A549 (cell line): ENCODE measurements around the gene IFNA14. TPM values are rescaled to one million over a fixed set of nuclear protein-coding genes. Genes with fewer than 3 reads are reported as not detected.

ENCODE experiments used
- ATAC-seq, 2 experiments: fragments of 200-7000 bp in 1 of 2; fragments of >200 bp in 1 of 2; cut with Nextera tagmentation in 1 of 2; cut with Tn5 transposase in 1 of 2; 3 replicates each; pipeline versions ENCODE4 v1.8.0 to v1.9.1; 2018 to 2020; ENCODE audit warnings: mild to moderate bottlenecking in 1 of 2, moderate library complexity in 1 of 2
- CTCF ChIA-PET: fragments of 300-600 bp; sonication (Branson Sonifier 250); formaldehyde crosslinking; extraction: SDS; loops from one replicate; lab custom pipeline; 2021; ENCODE audit warnings: antibody characterized with exemption, inconsistent platforms; lab: Yijun Ruan, JAX
- POLR2A ChIA-PET: fragments of 350-600 bp; formaldehyde crosslinking; extraction: SDS; loops from one replicate; lab custom pipeline; 2021; ENCODE audit warnings: antibody characterized with exemption, inconsistent platforms; lab: Yijun Ruan, JAX
- DNase-seq, 2 experiments: peaks; one replicate each; pipeline versions ENCODE4 v3.0.0 to v3.0.0-alpha.2; 2011 to 2016; ENCODE audit warnings: low read depth in 1 of 2, low spot score in 1 of 2
- FAIRE-seq: peaks from 2 replicates; lab custom pipeline; 2011; peaks lifted over from hg19 to GRCh38; lab: Jason Lieb, UNC
- H3K27ac ChIP-seq, 2 experiments: fragments of >200 bp; sonication (Bioruptor Twin); formaldehyde crosslinking; 3 replicates each; pipeline ENCODE4 v1.5.1; 2016 to 2017
- H3K4me1 ChIP-seq: fragments of >200 bp; sonication (Bioruptor Twin); formaldehyde crosslinking; 3 replicates; pipeline ENCODE4 v1.6.1; 2016
- H3K4me2 ChIP-seq: fragments of >200 bp; sonication (Bioruptor Twin); formaldehyde crosslinking; 3 replicates; pipeline ENCODE4 v1.6.1; 2016
- H3K4me3 ChIP-seq: fragments of >200 bp; sonication (Bioruptor Twin); formaldehyde crosslinking; 3 replicates; pipeline ENCODE4 v1.5.1; 2016
- H3K9me3 ChIP-seq: fragments of >200 bp; sonication (Bioruptor Twin); formaldehyde crosslinking; 3 replicates; pipeline ENCODE4 v1.6.1; 2016
- CBX2 ChIP-seq: fragments of 200-600 bp; sonication (generic); IDR thresholded peaks from 2 replicates; pipeline ENCODE4 v1.6.1; 2016; ENCODE audit warnings: low read depth, mild to moderate bottlenecking, borderline replicate concordance
- CBX8 ChIP-seq: fragments of 200-600 bp; sonication (generic); IDR thresholded peaks from 2 replicates; pipeline ENCODE4 v1.6.1; 2016
- FOXS1 ChIP-seq: fragments of 250-450 bp; sonication (Bioruptor Pico); IDR thresholded peaks from 2 replicates; pipeline ENCODE4 v1.5.0; 2020; ENCODE audit warnings: mild to moderate bottlenecking, moderate library complexity
- GATA3 ChIP-seq: IDR thresholded peaks from 2 replicates; pipeline ENCODE4 v1.6.1; 2012; ENCODE audit warnings: borderline replicate concordance
- HDAC2 ChIP-seq: fragments of 200-600 bp; sonication (generic); IDR thresholded peaks from 2 replicates; pipeline ENCODE4 v1.6.1; 2016
- HOXA7 ChIP-seq: fragments of 250-450 bp; sonication (Bioruptor Pico); IDR thresholded peaks from 2 replicates; pipeline ENCODE4 v1.5.0; 2020; ENCODE audit warnings: mild to moderate bottlenecking, moderate library complexity
- JUN ChIP-seq, 2 experiments: fragments of >200 bp; sonication (Bioruptor Twin); formaldehyde crosslinking; IDR thresholded peaks; 2 replicates in 1 of 2; 3 replicates in 1 of 2; pipeline ENCODE4 v1.6.1; 2016 to 2017
- MAFK ChIP-seq: fragments of 450-650 bp; IDR thresholded peaks from 2 replicates; pipeline ENCODE4 v1.6.1; 2014; ENCODE audit not compliant: partially characterized antibody
- MYC ChIP-seq: IDR thresholded peaks from 2 replicates; pipeline ENCODE4 v1.6.1; 2012; ENCODE audit warnings: mild to moderate bottlenecking, inconsistent platforms, low read length, improper control_type of control experiment, borderline replicate concordance
- NPAS2 ChIP-seq: fragments of 250-450 bp; sonication (Bioruptor Pico); IDR thresholded peaks from 2 replicates; pipeline ENCODE4 v1.8.0; 2022; ENCODE audit warnings: mild to moderate bottlenecking, moderate library complexity, borderline replicate concordance
- PHF8 ChIP-seq: fragments of 200-600 bp; sonication (generic); IDR thresholded peaks from 2 replicates; pipeline ENCODE4 v1.6.1; 2016; ENCODE audit warnings: low read depth, mild to moderate bottlenecking, antibody characterized with exemption, moderate library complexity, borderline replicate concordance
- RAD21 ChIP-seq, 2 experiments: fragments of >200 bp in 1 of 2; sonication (Bioruptor Twin) in 1 of 2; formaldehyde crosslinking in 1 of 2; IDR thresholded peaks in 1 of 2; conservative IDR thresholded peaks in 1 of 2; 2 replicates in 1 of 2; 3 replicates in 1 of 2; pipeline ENCODE4 v1.6.1; 2012 to 2018; ENCODE audit warnings: inconsistent platforms in 1 of 2
- RCOR1 ChIP-seq: fragments of 150-350 bp; IDR thresholded peaks from 2 replicates; pipeline ENCODE4 v1.6.1; 2014; ENCODE audit warnings: antibody characterized with exemption, low read length, low read depth
- SMC3 ChIP-seq: fragments of >200 bp; sonication (Bioruptor Twin); formaldehyde crosslinking; IDR thresholded peaks from 3 replicates; pipeline ENCODE4 v1.6.1; 2018; ENCODE audit warnings: inconsistent platforms
- SREBF2 ChIP-seq: fragments of 450-650 bp; IDR thresholded peaks from 2 replicates; pipeline ENCODE4 v1.6.1; 2014; ENCODE audit warnings: mild to moderate bottlenecking, moderate library complexity
- ZFP36 ChIP-seq: fragments of 450-650 bp; IDR thresholded peaks from 2 replicates; pipeline ENCODE4 v1.6.1; 2014; ENCODE audit warnings: borderline replicate concordance; ENCODE audit not compliant: partially characterized antibody
- ZSCAN20 ChIP-seq: fragments of 250-450 bp; sonication (Bioruptor Pico); IDR thresholded peaks from 2 replicates; pipeline ENCODE4 v1.8.0; 2022; ENCODE audit warnings: mild to moderate bottlenecking, moderate library complexity
- WGBS: methylation state at CpG from one replicate; pipeline ENCODE4 v1.1.6; 2017; ENCODE audit errors: missing lambda C conversion rate; 5-methylcytosine and 5-hydroxymethylcytosine counted together
- polyA plus RNA-seq, 4 experiments: library from polyadenylated mRNA; depleted of rRNA in 3 of 4; stranded (reverse); fragments of >200 nt; fragmentation: RNase III in 1 of 4; extraction: RNeasy Plus Mini Kit Qiagen cat#74134 plus additional on column Dnase treatment in 1 of 4; gene quantifications; 2 replicates in 3 of 4; 3 replicates in 1 of 4; pipeline ENCODE4 v1.2.3, GENCODE V29; 2011 to 2017
- TF ChIP-seq, protein P1 (sequence below): fragments of 250-450 bp; sonication (Bioruptor Pico); IDR thresholded peaks from 2 replicates; pipeline ENCODE4 v1.5.0; 2020; ENCODE audit warnings: low read depth, mild to moderate bottlenecking, moderate library complexity
- TF ChIP-seq, protein P2 (sequence below): IDR thresholded peaks from 2 replicates; pipeline ENCODE4 v1.6.1; 2012
- TF ChIP-seq, protein P3 (sequence below): fragments of 450-650 bp; IDR thresholded peaks from 2 replicates; pipeline ENCODE4 v1.6.1; 2014; ENCODE audit warnings: antibody characterized with exemption
- TF ChIP-seq, protein P4 (sequence below): IDR thresholded peaks from 2 replicates; pipeline ENCODE4 v1.6.1; 2012; ENCODE audit warnings: low read depth, borderline replicate concordance
- TF ChIP-seq, protein P5 (sequence below): fragments of >200 bp; sonication (Bioruptor Twin); formaldehyde crosslinking; IDR thresholded peaks from 3 replicates; pipeline ENCODE4 v1.5.1; 2016

IFNA14 gene
- polyA plus RNA-seq, 2 of the 4 experiments (the other 2 are of a cell fraction), result not detected

DNA sequence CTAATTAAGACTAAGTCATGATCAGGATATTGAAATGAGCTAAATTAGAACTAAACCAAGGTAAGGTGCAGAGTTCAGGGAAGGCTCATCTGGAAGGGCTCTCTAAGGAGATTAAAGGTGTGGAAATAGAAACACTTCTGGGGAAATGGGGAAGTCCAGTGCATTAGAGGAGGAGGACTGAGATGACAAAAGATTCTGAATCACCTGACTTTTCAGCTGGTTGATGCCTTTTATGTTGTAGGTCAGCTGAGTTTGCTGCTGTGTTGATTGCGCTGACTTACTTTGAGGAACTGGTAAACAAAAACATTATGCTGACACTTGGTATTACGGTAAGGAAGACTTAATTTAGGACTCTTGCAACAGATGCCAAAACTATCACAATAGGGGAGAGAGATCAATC is 41.5 kb upstream of the IFNA14 start:
- DNase-seq (no peak), ATAC-seq (no peak)
- H3K4me2 ChIP-seq, result no peak overlapping the region
- H3K4me3 ChIP-seq, result no peak overlapping the region
- WGBS, result 66% methylated on average over 2 of the region's 2 CpGs
- no peaks in the 10 kb centered on the region for H3K4me1 ChIP-seq
- CTCF ChIA-PET, result no interaction called here
- TF ChIP-seq MAFK (no peak), ZFP36 (no peak), NPAS2 (CRISPR knock-in tag) (no peak), ZSCAN20 (CRISPR knock-in tag) (no peak), SREBF2 (no peak), PHF8 (no peak)
- TF ChIP-seq, protein P1, sequence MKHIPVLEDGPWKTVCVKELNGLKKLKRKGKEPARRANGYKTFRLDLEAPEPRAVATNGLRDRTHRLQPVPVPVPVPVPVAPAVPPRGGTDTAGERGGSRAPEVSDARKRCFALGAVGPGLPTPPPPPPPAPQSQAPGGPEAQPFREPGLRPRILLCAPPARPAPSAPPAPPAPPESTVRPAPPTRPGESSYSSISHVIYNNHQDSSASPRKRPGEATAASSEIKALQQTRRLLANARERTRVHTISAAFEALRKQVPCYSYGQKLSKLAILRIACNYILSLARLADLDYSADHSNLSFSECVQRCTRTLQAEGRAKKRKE (CRISPR knock-in tag), result no peak
- TF ChIP-seq, all 56 proteins: peak for 0
- FAIRE-seq, result no peak
- H3K9me3 ChIP-seq, result 0 out of 3 replicates have a peak, but pooled peaks cover 1% of the 10 kb centered on the region
- H3K27ac ChIP-seq, result no peak overlapping the region
- POLR2A ChIA-PET, result no interaction called here

DNA sequence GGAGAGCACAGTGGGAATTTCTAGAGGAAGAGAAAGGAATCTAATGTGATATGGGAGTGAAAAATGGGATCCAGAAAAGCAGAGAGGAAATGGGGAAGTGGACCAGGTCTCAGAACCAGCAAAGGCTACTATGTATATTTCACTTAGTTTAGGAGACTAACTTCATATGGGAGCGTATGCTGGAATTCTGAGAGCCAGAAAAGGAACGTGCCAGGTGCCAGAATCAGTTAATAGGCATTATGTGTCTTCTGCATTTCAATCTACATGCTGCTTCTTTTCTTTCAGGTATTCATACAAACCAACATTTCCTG is 28.5 kb upstream of the IFNA14 start:
- Histone ChIP-seq H3K4me1 (no peaks in the 10 kb centered on the region), H3K4me3 (no peak overlapping the region), H3K4me2 (no peak overlapping the region), H3K27ac (no peak overlapping the region), H3K9me3 (no peaks in the 10 kb centered on the region; the same call in 2 of the 3 replicates)
- no peak; a peak in 1 of 6 replicates for ATAC-seq
- FAIRE-seq, result no peak
- POLR2A ChIA-PET, result no interaction called here
- WGBS, result 8% methylated on average over 2 of the region's 2 CpGs
- TF ChIP-seq GATA3 (no peak), ZFP36 (no peak), MYC (no peak), HDAC2 (no peak), SREBF2 (no peak), HOXA7 (no peak), SMC3 (no peak), RAD21 (conservative IDR thresholded peaks at IDR 0.05 in 1 of 2, IDR thresholded peaks at IDR 0.05 in 1 of 2) (no peak), CBX8 (no peak), RCOR1 (no peak), FOXS1 (CRISPR knock-in tag) (no peak), CBX2 (no peak), JUN (IDR thresholded peaks at IDR 0.05) (no peak)
- TF ChIP-seq, protein P2, sequence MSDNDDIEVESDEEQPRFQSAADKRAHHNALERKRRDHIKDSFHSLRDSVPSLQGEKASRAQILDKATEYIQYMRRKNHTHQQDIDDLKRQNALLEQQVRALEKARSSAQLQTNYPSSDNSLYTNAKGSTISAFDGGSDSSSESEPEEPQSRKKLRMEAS, result no peak
- TF ChIP-seq, protein P3, sequence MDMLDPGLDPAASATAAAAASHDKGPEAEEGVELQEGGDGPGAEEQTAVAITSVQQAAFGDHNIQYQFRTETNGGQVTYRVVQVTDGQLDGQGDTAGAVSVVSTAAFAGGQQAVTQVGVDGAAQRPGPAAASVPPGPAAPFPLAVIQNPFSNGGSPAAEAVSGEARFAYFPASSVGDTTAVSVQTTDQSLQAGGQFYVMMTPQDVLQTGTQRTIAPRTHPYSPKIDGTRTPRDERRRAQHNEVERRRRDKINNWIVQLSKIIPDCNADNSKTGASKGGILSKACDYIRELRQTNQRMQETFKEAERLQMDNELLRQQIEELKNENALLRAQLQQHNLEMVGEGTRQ, result no peak
- TF ChIP-seq, protein P4, sequence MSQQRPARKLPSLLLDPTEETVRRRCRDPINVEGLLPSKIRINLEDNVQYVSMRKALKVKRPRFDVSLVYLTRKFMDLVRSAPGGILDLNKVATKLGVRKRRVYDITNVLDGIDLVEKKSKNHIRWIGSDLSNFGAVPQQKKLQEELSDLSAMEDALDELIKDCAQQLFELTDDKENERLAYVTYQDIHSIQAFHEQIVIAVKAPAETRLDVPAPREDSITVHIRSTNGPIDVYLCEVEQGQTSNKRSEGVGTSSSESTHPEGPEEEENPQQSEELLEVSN, result no peak
- TF ChIP-seq, protein P5, sequence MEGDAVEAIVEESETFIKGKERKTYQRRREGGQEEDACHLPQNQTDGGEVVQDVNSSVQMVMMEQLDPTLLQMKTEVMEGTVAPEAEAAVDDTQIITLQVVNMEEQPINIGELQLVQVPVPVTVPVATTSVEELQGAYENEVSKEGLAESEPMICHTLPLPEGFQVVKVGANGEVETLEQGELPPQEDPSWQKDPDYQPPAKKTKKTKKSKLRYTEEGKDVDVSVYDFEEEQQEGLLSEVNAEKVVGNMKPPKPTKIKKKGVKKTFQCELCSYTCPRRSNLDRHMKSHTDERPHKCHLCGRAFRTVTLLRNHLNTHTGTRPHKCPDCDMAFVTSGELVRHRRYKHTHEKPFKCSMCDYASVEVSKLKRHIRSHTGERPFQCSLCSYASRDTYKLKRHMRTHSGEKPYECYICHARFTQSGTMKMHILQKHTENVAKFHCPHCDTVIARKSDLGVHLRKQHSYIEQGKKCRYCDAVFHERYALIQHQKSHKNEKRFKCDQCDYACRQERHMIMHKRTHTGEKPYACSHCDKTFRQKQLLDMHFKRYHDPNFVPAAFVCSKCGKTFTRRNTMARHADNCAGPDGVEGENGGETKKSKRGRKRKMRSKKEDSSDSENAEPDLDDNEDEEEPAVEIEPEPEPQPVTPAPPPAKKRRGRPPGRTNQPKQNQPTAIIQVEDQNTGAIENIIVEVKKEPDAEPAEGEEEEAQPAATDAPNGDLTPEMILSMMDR, result no peak
- DNase-seq, result no peak
- CTCF ChIA-PET, result no interaction called here
